K562 (cell line): ENCODE results near the gene PCDHA9. TPM values are rescaled to one million over a fixed set of nuclear protein-coding genes. Genes with fewer than 3 reads are reported as not detected.

Experiments
- ATAC-seq: fragments of 200-7000 bp; cut with Tn5 transposase; 3 replicates; pipeline ENCODE4 v1.9.1; 2020; ENCODE audit warnings: moderate library complexity
- BruUV-seq: library from RNA; stranded (reverse); fragments of 400-500 nt; replicated peaks from 2 replicates; lab custom pipeline; 2021; lab: Mats Ljungman, UMichigan
- CTCF ChIA-PET: fragments of 300-600 bp; formaldehyde crosslinking; extraction: SDS; loops from one replicate; lab custom pipeline; 2021; ENCODE audit warnings: low intra/inter-chr PET ratio; lab: Yijun Ruan, JAX
- POLR2A ChIA-PET: fragments of 300-600, 350-650 bp; sonication (Branson Sonifier 250); formaldehyde crosslinking; extraction: SDS; loops from one replicate; lab custom pipeline; 2021; ENCODE audit warnings: antibody characterized with exemption, inconsistent platforms; lab: Yijun Ruan, JAX
- DNase-seq, 4 experiments: peaks; one replicate each; pipeline versions ENCODE4 v3.0.0 to v3.0.0-alpha.2; 2011 to 2018; ENCODE audit warnings: low spot score in 3 of 4, mixed read lengths in 3 of 4; ENCODE audit errors: extremely low read depth in 1 of 4
- FAIRE-seq: peaks from 2 replicates; lab custom pipeline; 2011; peaks lifted over from hg19 to GRCh38; lab: Jason Lieb, UNC
- H2AFZ ChIP-seq: 2 replicates; pipeline ENCODE4 v1.6.0; 2011; ENCODE audit warnings: low read depth, low read length, control low read depth, inconsistent platforms
- H3K27ac ChIP-seq: fragments of 200-600 bp; 3 replicates; pipeline ENCODE4 v1.8.0; 2011; ENCODE audit warnings: low read depth, mild to moderate bottlenecking, control low read depth, inconsistent platforms, low read length, moderate library complexity, mixed read lengths; ENCODE audit errors: extremely low read depth
- H3K27me3 ChIP-seq, 2 experiments: fragments of 300-600 bp in 1 of 2; 2 replicates in 1 of 2; 3 replicates in 1 of 2; pipeline versions ENCODE4 v1.6.0 to v1.8.0; 2011; ENCODE audit warnings: inconsistent platforms in 2 of 2, low read length in 2 of 2, mild to moderate bottlenecking in 1 of 2, mixed read lengths in 1 of 2, moderate library complexity in 1 of 2; ENCODE audit not compliant: control insufficient read depth in 2 of 2, insufficient read depth in 2 of 2
- H3K36me3 ChIP-seq: fragments of 300-600 bp; 3 replicates; pipeline ENCODE4 v1.8.0; 2011; ENCODE audit warnings: mild to moderate bottlenecking, low read length, inconsistent platforms; ENCODE audit not compliant: control insufficient read depth, insufficient read depth
- H3K4me1 ChIP-seq, 2 experiments: fragments of 200-600 bp in 1 of 2; replicated peaks in 1 of 2; 2 replicates in 1 of 2; 3 replicates in 1 of 2; pipeline versions ENCODE4 v1.5.1 to v1.8.0; 2011; ENCODE audit warnings: inconsistent platforms in 2 of 2, low read length in 2 of 2, mild to moderate bottlenecking in 1 of 2, mixed read lengths in 1 of 2, moderate library complexity in 1 of 2; ENCODE audit not compliant: control insufficient read depth in 2 of 2, insufficient read depth in 2 of 2
- H3K4me2 ChIP-seq: 2 replicates; pipeline ENCODE4 v1.6.1; 2011; ENCODE audit warnings: low read length, control low read depth, inconsistent platforms, mixed read lengths; ENCODE audit not compliant: insufficient read depth
- H3K4me3 ChIP-seq: fragments of 200-600 bp; sonication (generic), shearing (Covaris generic); 2 replicates; pipeline ENCODE4 v1.5.1; 2016; ENCODE audit warnings: control low read depth, inconsistent platforms
- H3K79me2 ChIP-seq: fragments of 200-600 bp; 3 replicates; pipeline ENCODE4 v1.8.0; 2011; ENCODE audit warnings: low read length, inconsistent platforms; ENCODE audit not compliant: control insufficient read depth, insufficient read depth
- H3K9ac ChIP-seq, 2 experiments: 2 replicates each; pipeline versions ENCODE4 v1.6.0 to v1.6.1; 2011; ENCODE audit warnings: low read depth in 2 of 2, low read length in 2 of 2, control low read depth in 1 of 2, inconsistent platforms in 1 of 2, mild to moderate bottlenecking in 1 of 2, mixed read lengths in 1 of 2; ENCODE audit not compliant: insufficient read depth in 1 of 2
- H3K9me1 ChIP-seq: one replicate; pipeline ENCODE4 v1.6.0; 2011; ENCODE audit warnings: inconsistent platforms, mild to moderate bottlenecking, low read length, moderate library complexity; ENCODE audit not compliant: control insufficient read depth, insufficient read depth
- H3K9me3 ChIP-seq: replicated peaks from 2 replicates; pipeline ENCODE4 v1.5.1; 2011; ENCODE audit warnings: low read depth, low read length, inconsistent platforms; ENCODE audit not compliant: control insufficient read depth, insufficient read depth
- H4K20me1 ChIP-seq: replicated peaks from 2 replicates; pipeline ENCODE4 v1.6.1; 2011; ENCODE audit warnings: low read length, inconsistent platforms, mixed read lengths; ENCODE audit not compliant: control insufficient read depth, insufficient read depth
- CBX2 ChIP-seq: fragments of 200-600 bp; sonication (generic); IDR thresholded peaks from one replicate; pipeline ENCODE4 v1.6.1; 2012; ENCODE audit warnings: mild to moderate bottlenecking, low read length, inconsistent platforms; ENCODE audit not compliant: insufficient read depth, poor library complexity, severe bottlenecking
- ELF1 ChIP-seq: fragments of 200-800 bp; sonication (Bioruptor generic); IDR thresholded peaks from 2 replicates; pipeline ENCODE4 v1.6.1; 2016; ENCODE audit warnings: missing genetic modification characterization, missing compliant biosample characterization
- GTF2F1 ChIP-seq: IDR thresholded peaks from 2 replicates; pipeline ENCODE4 v1.6.1; 2011; ENCODE audit warnings: low read depth, low read length, improper control_type of control experiment
- HNRNPUL1 ChIP-seq: fragments of 200-400 bp; formaldehyde crosslinking; IDR thresholded peaks from 2 replicates; pipeline ENCODE4 v1.6.1; 2017; ENCODE audit warnings: low read length
- KLF10 ChIP-seq: fragments of 250-450 bp; sonication (Bioruptor Pico); IDR thresholded peaks from 2 replicates; pipeline ENCODE4 v1.6.1; 2021; ENCODE audit warnings: matching md5 sums
- L3MBTL2 ChIP-seq: fragments of 450-650 bp; IDR thresholded peaks from 2 replicates; pipeline ENCODE4 v1.6.1; 2016; ENCODE audit warnings: mild to moderate bottlenecking, moderate library complexity
- MYC ChIP-seq, 2 experiments: fragments of 250-450 bp in 1 of 2; sonication (Bioruptor Pico) in 1 of 2; IDR thresholded peaks; 2 replicates each; pipeline versions ENCODE4 v1.5.1 to v1.6.1; 2012 to 2021; ENCODE audit warnings: low read depth in 2 of 2, borderline replicate concordance in 1 of 2, improper control_type of control experiment in 1 of 2, low read length in 1 of 2, mild to moderate bottlenecking in 1 of 2, moderate library complexity in 1 of 2
- NR1H2 ChIP-seq: sonication (generic); formaldehyde crosslinking; IDR thresholded peaks from 2 replicates; pipeline ENCODE4 v1.4.0; 2020; ENCODE audit warnings: mild to moderate bottlenecking, missing genetic modification reagents
- SMARCA4 ChIP-seq: fragments of 450-650 bp; IDR thresholded peaks from 2 replicates; pipeline ENCODE4 v1.6.1; 2016
- ZNF197 ChIP-seq: fragments of 200-800 bp; sonication (Bioruptor generic); IDR thresholded peaks from 2 replicates; pipeline ENCODE4 v1.6.1; 2016; ENCODE audit warnings: low read depth, missing genetic modification characterization, missing compliant biosample characterization
- ZNF232 ChIP-seq: sonication (generic); formaldehyde crosslinking; IDR thresholded peaks from 2 replicates; pipeline ENCODE4 v1.8.0; 2022; ENCODE audit warnings: mild to moderate bottlenecking, missing genetic modification reagents
- ZSCAN32 ChIP-seq: fragments of 450-650 bp; formaldehyde crosslinking; IDR thresholded peaks from 2 replicates; pipeline ENCODE4 v1.4.0; 2020; ENCODE audit warnings: mild to moderate bottlenecking, moderate library complexity
- WGBS: fragments of 100-300 bp; shearing (Covaris generic); methylation state at CpG from one replicate; pipeline ENCODE4 v1.1.6; 2016; ENCODE audit warnings: low coverage, mixed read lengths; ENCODE audit not compliant: insufficient coverage; ENCODE audit errors: missing lambda C conversion rate; 5-methylcytosine and 5-hydroxymethylcytosine counted together
- in situ Hi-C: fragments of 300-500 bp; cut with MboI; formaldehyde crosslinking; loops from 4 replicates; pipeline ENCODE4 v1.15.0; 2018; ENCODE audit warnings: inconsistent platforms, mixed read lengths
- intact Hi-C: fragments of 100-400 bp; cut with micrococcal nuclease; formaldehyde crosslinking; loops from 2 replicates; pipeline ENCODE4 v1.14.2; 2022
- polyA plus RNA-seq, 8 experiments: library from polyadenylated mRNA; depleted of rRNA in 4 of 8; stranded (reverse) in 5 of 8; unstranded in 3 of 8; fragments of >200 nt; fragmentation: Nextera tagmentation in 2 of 8; fragmentation: Illumina TruSeq in 1 of 8; extraction: Ambion mirVana in 2 of 8; extraction: Trizol in 1 of 8; gene quantifications; 2 replicates each; pipeline versions ENCODE4 v1.2.1 to v1.2.3, GENCODE V29; 2011 to 2014; ENCODE audit warnings: inconsistent platforms in 1 of 8, missing spikeins in 1 of 8
- total RNA-seq, 7 experiments: library from RNA; depleted of rRNA in 6 of 7; stranded (reverse); fragments of >200 nt in 6 of 7; fragmentation: Illumina TruSeq in 2 of 7; extraction: Trizol in 2 of 7; gene quantifications; 2 replicates each; pipeline versions ENCODE4 v1.2.1 to v1.2.3, GENCODE V29; 2011 to 2021; ENCODE audit warnings: low replicate concordance in 1 of 7
- TF ChIP-seq, protein P1 (sequence below): fragments of 450-650 bp; formaldehyde crosslinking; conservative IDR thresholded peaks from 2 replicates; pipeline ENCODE4 v1.4.0; 2022; ENCODE audit warnings: mild to moderate bottlenecking, missing genetic modification characterization

The PCDHA9 gene
- total and polyA plus RNA-seq, 9 of the 15 experiments (the other 6 are each of a cell fraction or from before 2014, with no cell fraction given), result not detected

- DNase-seq, result no peak
- Histone ChIP-seq H3K4me3 (no peak overlapping the region), H2AFZ (no peak overlapping the region), H3K36me3 (no peaks in the 10 kb centered on the region), H3K79me2 (no peaks in the 10 kb centered on the region), H4K20me1 (no peaks in the 10 kb centered on the region), H3K27me3 (peaks cover 0 to 3% of the 10 kb centered on the region in 2 experiments; a peak in 2 of 5 replicates), H3K9me1 (no peaks in the 10 kb centered on the region), H3K9me3 (0 out of 2 replicates have a peak, but pooled peaks cover 2% of the 10 kb centered on the region), H3K4me2 (no peak overlapping the region), H3K4me1 (no peaks in the 10 kb centered on the region), H3K27ac (no peak overlapping the region), H3K9ac (no peak overlapping the region)
- WGBS, result 57% methylated on average over 52 of the region's 94 CpGs
- in situ Hi-C loops (no loop called here), intact Hi-C loops (no loop called here)
- FAIRE-seq, result no peak
- ChIA-PET POLR2A (interaction anchor here (0.6 kb wide), 1 partner anchor 12 kb away, joined by 3 read pairs; no protein-coding TSS in a partner anchor), CTCF (interaction anchor here (0.9 kb wide), 1 partner anchor 184 kb away, joined by 3 read pairs; no protein-coding TSS in a partner anchor)
- no peak for ATAC-seq
- no TSS peak for BruUV-seq
- TF ChIP-seq NR1H2 (CRISPR knock-in tag) (no peak), MYC (IDR thresholded peaks at IDR 0.05; ENCODE audit: low read depth, low read length) (no peak), MYC (CRISPR knock-in tag; IDR thresholded peaks at IDR 0.05; ENCODE audit: borderline replicate concordance, low read depth) (no peak), L3MBTL2 (no peak), GTF2F1 (no peak), ELF1 (tag) (no peak), ZSCAN32 (CRISPR knock-in tag) (no peak), CBX2 (no peak), ZNF197 (no peak), ZNF232 (CRISPR knock-in tag) (no peak), KLF10 (no peak), SMARCA4 (no peak), HNRNPUL1 (no peak)
- TF ChIP-seq, protein P1, sequence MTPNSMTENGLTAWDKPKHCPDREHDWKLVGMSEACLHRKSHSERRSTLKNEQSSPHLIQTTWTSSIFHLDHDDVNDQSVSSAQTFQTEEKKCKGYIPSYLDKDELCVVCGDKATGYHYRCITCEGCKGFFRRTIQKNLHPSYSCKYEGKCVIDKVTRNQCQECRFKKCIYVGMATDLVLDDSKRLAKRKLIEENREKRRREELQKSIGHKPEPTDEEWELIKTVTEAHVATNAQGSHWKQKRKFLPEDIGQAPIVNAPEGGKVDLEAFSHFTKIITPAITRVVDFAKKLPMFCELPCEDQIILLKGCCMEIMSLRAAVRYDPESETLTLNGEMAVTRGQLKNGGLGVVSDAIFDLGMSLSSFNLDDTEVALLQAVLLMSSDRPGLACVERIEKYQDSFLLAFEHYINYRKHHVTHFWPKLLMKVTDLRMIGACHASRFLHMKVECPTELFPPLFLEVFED (CRISPR knock-in tag), result no peak
Measured at GRCh38 chr5:140857177-140857986, 9.2 kb downstream of the PCDHA9 start.
